ENCODE data around the gene ZNF407.
A peak's percentile ranks its signal among the peaks of the same experiment; 100 is the strongest.

Gene ZNF407

GRCh38 chr18:74796841-74797576 lies 199.3 kb downstream of the ZNF407 start:
- peak; percentile 45 for DNase-seq
- in situ Hi-C loops (cut with HindIII; ENCODE audit: low pct_ligation_motif_present, low pct_unique_long_range_greater_than_20kb, low sequenced_read_pairs) = no loop called here

- in situ Hi-C loops (cut with HindIII; ENCODE audit: low pct_ligation_motif_present, low pct_unique_long_range_greater_than_20kb, low sequenced_read_pairs) = no loop called here
- no peak for DNase-seq
Measured at GRCh38 chr18:74797577-74798151, 200.0 kb downstream of the ZNF407 start.

- in situ Hi-C loops (cut with HindIII; ENCODE audit: low pct_ligation_motif_present, low pct_unique_long_range_greater_than_20kb, low sequenced_read_pairs) = no loop called here
Measured at GRCh38 chr18:74799542-74799941, 201.9 kb downstream of the ZNF407 start.

GRCh38 chr18:74800098-74800497 lies 202.4 kb downstream of the ZNF407 start:
- DNase-seq = no peak
- in situ Hi-C loops (cut with HindIII; ENCODE audit: low pct_ligation_motif_present, low pct_unique_long_range_greater_than_20kb, low sequenced_read_pairs) = no loop called here

More at GRCh38 chr18:74799542-74799941, 201.9 kb downstream of the ZNF407 start:
- DNase-seq = no peak

GRCh38 chr18:74803117-74803516 lies 205.4 kb downstream of the ZNF407 start:
- DNase-seq = no peak
- in situ Hi-C loops (cut with HindIII; ENCODE audit: low pct_ligation_motif_present, low pct_unique_long_range_greater_than_20kb, low sequenced_read_pairs) = no loop called here

GRCh38 chr18:74803769-74804168 lies 206.1 kb downstream of the ZNF407 start:
- in situ Hi-C loops (cut with HindIII; ENCODE audit: low pct_ligation_motif_present, low pct_unique_long_range_greater_than_20kb, low sequenced_read_pairs) = no loop called here
- no peak for DNase-seq

GRCh38 chr18:74804677-74805076 lies 207.0 kb downstream of the ZNF407 start:
- in situ Hi-C loops (cut with HindIII; ENCODE audit: low pct_ligation_motif_present, low pct_unique_long_range_greater_than_20kb, low sequenced_read_pairs) = no loop called here
- no peak for DNase-seq

- no peak for DNase-seq
- in situ Hi-C loops (cut with HindIII; ENCODE audit: low pct_ligation_motif_present, low pct_unique_long_range_greater_than_20kb, low sequenced_read_pairs) = no loop called here
Measured at GRCh38 chr18:74806073-74806472, 208.4 kb downstream of the ZNF407 start.

- peak; percentile 87 for DNase-seq
- in situ Hi-C loops (cut with HindIII; ENCODE audit: low pct_ligation_motif_present, low pct_unique_long_range_greater_than_20kb, low sequenced_read_pairs) = no loop called here
Measured at GRCh38 chr18:74806700-74807416, 209.2 kb downstream of the ZNF407 start.

GRCh38 chr18:74817576-74817975 lies 219.9 kb downstream of the ZNF407 start:
- in situ Hi-C loops (cut with HindIII; ENCODE audit: low pct_ligation_motif_present, low pct_unique_long_range_greater_than_20kb, low sequenced_read_pairs) = no loop called here
- DNase-seq = no peak

- in situ Hi-C loops (cut with HindIII; ENCODE audit: low pct_ligation_motif_present, low pct_unique_long_range_greater_than_20kb, low sequenced_read_pairs) = no loop called here
- DNase-seq = no peak
Measured at GRCh38 chr18:74818516-74819175, 221.0 kb downstream of the ZNF407 start.

GRCh38 chr18:74819433-74820059 lies 221.9 kb downstream of the ZNF407 start:
- peak; percentile 56 for DNase-seq
- in situ Hi-C loops (cut with HindIII; ENCODE audit: low pct_ligation_motif_present, low pct_unique_long_range_greater_than_20kb, low sequenced_read_pairs) = no loop called here

- in situ Hi-C loops (cut with HindIII; ENCODE audit: low pct_ligation_motif_present, low pct_unique_long_range_greater_than_20kb, low sequenced_read_pairs) = no loop called here
- DNase-seq = no peak
Measured at GRCh38 chr18:74820160-74820780, 222.6 kb downstream of the ZNF407 start.

- DNase-seq = no peak
- in situ Hi-C loops (cut with HindIII; ENCODE audit: low pct_ligation_motif_present, low pct_unique_long_range_greater_than_20kb, low sequenced_read_pairs) = no loop called here
Measured at GRCh38 chr18:74825460-74825859, 227.8 kb downstream of the ZNF407 start.

GRCh38 chr18:74826572-74826971 lies 228.9 kb downstream of the ZNF407 start:
- in situ Hi-C loops (cut with HindIII; ENCODE audit: low pct_ligation_motif_present, low pct_unique_long_range_greater_than_20kb, low sequenced_read_pairs) = no loop called here
- DNase-seq = no peak

GRCh38 chr18:74828200-74828599 lies 230.5 kb downstream of the ZNF407 start:
- in situ Hi-C loops (cut with HindIII; ENCODE audit: low pct_ligation_motif_present, low pct_unique_long_range_greater_than_20kb, low sequenced_read_pairs) = no loop called here
- no peak for DNase-seq

- no peak for DNase-seq
- in situ Hi-C loops (cut with HindIII; ENCODE audit: low pct_ligation_motif_present, low pct_unique_long_range_greater_than_20kb, low sequenced_read_pairs) = no loop called here
Measured at GRCh38 chr18:74831571-74832250, 234.0 kb downstream of the ZNF407 start.

- in situ Hi-C loops (cut with HindIII; ENCODE audit: low pct_ligation_motif_present, low pct_unique_long_range_greater_than_20kb, low sequenced_read_pairs) = no loop called here
Measured at GRCh38 chr18:74832381-74832780, 234.7 kb downstream of the ZNF407 start.

More at GRCh38 chr18:74832381-74832780, 234.7 kb downstream of the ZNF407 start:
- DNase-seq = no peak
